WI38 (cell line): Measurements from ENCODE around the gene COX8C.

Experiments used
- H3K4me3 ChIP-seq: 2 replicates; pipeline ENCODE4 v1.5.1; 2011; ENCODE audit warnings: low read depth, mild to moderate bottlenecking, control low read depth, low read length
- CTCF ChIP-seq: IDR thresholded peaks from 2 replicates; pipeline ENCODE4 v1.5.1; 2012; ENCODE audit warnings: low read depth, mild to moderate bottlenecking, control low read depth, low read length

The COX8C gene

GRCh38 chr14:93322929-93323599 is 23.9 kb upstream of the COX8C start:
- H3K4me3 ChIP-seq, result no peak overlapping the region
- TF ChIP-seq CTCF, result no peak

- TF ChIP-seq CTCF, result no peak
- H3K4me3 ChIP-seq, result no peak overlapping the region
These were observed 23.3 kb upstream of the COX8C start for GRCh38 chr14:93323600-93324174.

- no peak overlapping the region for H3K4me3 ChIP-seq
- no peak for TF ChIP-seq CTCF
These were observed 20.8 kb upstream of the COX8C start for GRCh38 chr14:93326196-93326595.

GRCh38 chr14:93328546-93328945 is 18.4 kb upstream of the COX8C start:
- H3K4me3 ChIP-seq, result no peak overlapping the region
- no peak for TF ChIP-seq CTCF

GRCh38 chr14:93329965-93330608 is 16.9 kb upstream of the COX8C start:
- no peak overlapping the region for H3K4me3 ChIP-seq
- TF ChIP-seq CTCF, result no peak

GRCh38 chr14:93330609-93331000 is 16.4 kb upstream of the COX8C start:
- H3K4me3 ChIP-seq, result no peak overlapping the region
- TF ChIP-seq CTCF, result no peak
